Progenitor cell of endocrine pancreas (in vitro differentiated cells): ENCODE measurements around the gene MAML2. TPM values are rescaled to one million over a fixed set of nuclear protein-coding genes. Genes with fewer than 3 reads are reported as not detected.
A peak's percentile ranks its signal among the peaks of the same experiment; 100 is the strongest.

Experiments used
- DNase-seq: peaks from one replicate; pipeline ENCODE4 v3.0.0; 2021; ENCODE audit warnings: low spot score; ENCODE audit not compliant: unreplicated experiment
- H3K27ac Mint-ChIP-seq: 2 replicates; pipeline ENCODE4 v1.8.0; 2021; ENCODE audit warnings: mild to moderate bottlenecking, moderate library complexity, mixed read lengths
- H3K27me3 Mint-ChIP-seq: 2 replicates; pipeline ENCODE4 v1.8.0; 2021; ENCODE audit warnings: mixed read lengths
- H3K36me3 Mint-ChIP-seq: 2 replicates; pipeline ENCODE4 v1.8.0; 2022; ENCODE audit warnings: mixed read lengths; ENCODE audit not compliant: insufficient read depth
- H3K4me1 Mint-ChIP-seq: 2 replicates; pipeline ENCODE4 v1.8.0; 2021; ENCODE audit warnings: low read depth, mixed read lengths
- H3K4me3 Mint-ChIP-seq: 2 replicates; pipeline ENCODE4 v1.8.0; 2021; ENCODE audit warnings: low read depth, mild to moderate bottlenecking, moderate library complexity, mixed read lengths
- H3K9me3 Mint-ChIP-seq: 2 replicates; pipeline ENCODE4 v1.8.0; 2021; ENCODE audit warnings: low read depth, mixed read lengths
- CTCF ChIP-seq: fragments of 200-600 bp; sonication (generic); IDR thresholded peaks from one replicate; pipeline ENCODE4 v1.5.0; 2021; ENCODE audit warnings: antibody characterized with exemption, mild to moderate bottlenecking; ENCODE audit not compliant: unreplicated experiment
- total RNA-seq: library from RNA; stranded (reverse); gene quantifications from 2 replicates; pipeline ENCODE4 v1.2.1, GENCODE V29; 2021

The MAML2 gene
- total RNA-seq, 1 donor from 2014 or later, result 17.6 TPM

DNA sequence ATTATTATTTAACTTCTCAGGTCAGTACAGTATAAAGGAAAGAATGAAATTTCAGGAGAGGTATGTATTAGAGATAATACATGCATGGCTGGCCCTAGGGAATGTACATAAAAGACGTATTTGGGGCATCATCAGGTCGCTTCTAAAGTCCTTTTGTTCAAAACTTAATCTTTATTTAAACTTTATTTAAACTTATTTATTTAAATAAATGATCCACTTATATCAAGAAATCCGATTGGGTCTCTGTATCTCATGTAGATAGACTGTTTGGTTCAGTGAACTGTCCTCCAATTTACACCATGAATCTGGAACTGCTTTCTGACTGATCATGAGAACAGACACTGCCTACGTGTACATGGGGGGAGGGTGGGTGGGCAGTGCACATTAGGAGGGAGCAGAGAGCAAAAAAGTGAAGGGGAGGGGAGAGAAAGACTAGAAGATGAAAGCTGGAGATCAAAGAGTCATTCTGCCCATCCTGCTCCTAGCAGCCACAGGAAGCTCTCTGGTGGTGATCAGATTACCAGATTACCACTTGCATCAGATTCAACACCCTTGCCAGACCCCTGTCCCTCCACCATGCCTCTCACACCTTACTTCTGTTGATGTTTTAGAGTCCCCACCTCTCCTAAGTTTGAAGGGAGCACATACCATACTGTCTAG, 327.0 kb downstream of the MAML2 start:
- H3K4me1 Mint-ChIP-seq, result peaks cover 28% of the 10 kb centered on the region
- H3K36me3 Mint-ChIP-seq, result no peaks in the 10 kb centered on the region
- H3K9me3 Mint-ChIP-seq, result no peaks in the 10 kb centered on the region
- DNase-seq, result no peak
- H3K27me3 Mint-ChIP-seq, result no peaks in the 10 kb centered on the region
- H3K4me3 Mint-ChIP-seq, result no peak overlapping the region
- no peak overlapping the region for H3K27ac Mint-ChIP-seq
- no peak for TF ChIP-seq CTCF

DNA sequence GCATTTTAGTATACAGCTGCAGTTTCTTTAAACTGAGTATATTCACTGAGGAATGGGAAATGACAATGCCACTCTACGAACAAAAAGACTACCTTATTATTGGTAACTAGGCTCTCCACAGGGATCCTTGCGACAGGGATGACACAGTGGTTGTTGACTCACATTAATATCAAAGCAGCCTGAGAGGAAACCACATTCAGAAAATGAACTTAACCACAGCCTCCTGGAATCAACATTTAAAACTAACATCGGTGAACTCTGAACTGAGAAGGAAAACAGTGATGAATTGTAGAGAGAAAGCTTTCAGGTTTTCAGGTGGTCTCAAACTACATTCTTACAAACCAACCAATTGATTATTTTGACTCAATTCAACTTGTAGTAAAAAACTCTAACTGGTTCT, 328.8 kb downstream of the MAML2 start:
- no peak for TF ChIP-seq CTCF
- Mint-ChIP-seq H3K4me1 (peaks cover 26% of the 10 kb centered on the region), H3K4me3 (no peak overlapping the region), H3K36me3 (no peaks in the 10 kb centered on the region), H3K27ac (peak overlapping the region; percentile 90), H3K27me3 (no peaks in the 10 kb centered on the region), H3K9me3 (no peaks in the 10 kb centered on the region)
- no peak for DNase-seq

- no peak for TF ChIP-seq CTCF
Observed at GRCh38 chr11:96013461-96014213, 329.4 kb downstream of the MAML2 start.

GRCh38 chr11:96012086-96012824, 330.7 kb downstream of the MAML2 start:
- peaks cover 26% of the 10 kb centered on the region for H3K4me1 Mint-ChIP-seq
- no peak for DNase-seq
- no peaks in the 10 kb centered on the region for H3K36me3 Mint-ChIP-seq
- no peaks in the 10 kb centered on the region for H3K27me3 Mint-ChIP-seq
- peak overlapping the region; percentile 68 for H3K27ac Mint-ChIP-seq
- H3K4me3 Mint-ChIP-seq, result no peak overlapping the region
- peak; percentile 54 for TF ChIP-seq CTCF
- H3K9me3 Mint-ChIP-seq, result no peaks in the 10 kb centered on the region

More at GRCh38 chr11:96013461-96014213, 329.4 kb downstream of the MAML2 start:
- Mint-ChIP-seq H3K4me1 (peaks cover 26% of the 10 kb centered on the region), H3K27ac (peak overlapping the region; percentile 90), H3K27me3 (no peaks in the 10 kb centered on the region), H3K4me3 (no peak overlapping the region), H3K9me3 (no peaks in the 10 kb centered on the region), H3K36me3 (no peaks in the 10 kb centered on the region)
- no peak for DNase-seq

- no peaks in the 10 kb centered on the region for H3K9me3 Mint-ChIP-seq
- peaks cover 26% of the 10 kb centered on the region for H3K4me1 Mint-ChIP-seq
- DNase-seq, result no peak
- no peak overlapping the region for H3K27ac Mint-ChIP-seq
- no peak for TF ChIP-seq CTCF
- peaks cover 2% of the 10 kb centered on the region for H3K36me3 Mint-ChIP-seq
- H3K4me3 Mint-ChIP-seq, result no peak overlapping the region
- H3K27me3 Mint-ChIP-seq, result no peaks in the 10 kb centered on the region
Observed at GRCh38 chr11:96010683-96011082, 332.3 kb downstream of the MAML2 start.
